ENCODE results near the gene CARD8.
A peak's percentile ranks its signal among the peaks of the same experiment; 100 is the strongest.

CARD8 gene

DNA sequence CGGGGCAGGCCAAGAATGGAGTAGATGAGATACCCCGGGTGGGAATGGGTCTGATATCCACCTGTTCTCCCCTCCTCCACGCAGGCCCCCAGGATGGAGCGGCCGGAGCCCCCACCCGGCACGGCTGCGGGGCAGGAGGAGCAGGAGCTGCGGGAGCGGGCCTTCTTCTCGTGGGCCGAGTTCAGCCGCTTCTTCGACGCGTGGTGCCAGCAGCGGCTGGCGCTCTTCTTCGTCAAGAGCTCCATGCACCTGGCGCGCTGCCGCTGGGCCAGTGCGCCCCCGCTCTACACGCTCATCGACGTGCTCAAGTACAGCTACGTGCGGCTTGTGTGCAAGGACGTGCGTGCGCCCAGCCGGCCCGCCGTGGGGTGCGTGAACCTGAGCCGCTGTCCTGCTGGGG is 84.0 kb downstream of the CARD8 start:
- H3K9ac ChIP-seq (ENCODE audit: low read length): no peak overlapping the region
- H2AFZ ChIP-seq (ENCODE audit: low read depth, low read length, severe bottlenecking): no peak overlapping the region
- H3K79me2 ChIP-seq (ENCODE audit: insufficient read depth, low read length): peaks cover 28% of the 10 kb centered on the region
- H3K27ac ChIP-seq (ENCODE audit: low read depth, low read length): no peak overlapping the region
- peaks cover 10% of the 10 kb centered on the region; the same call in 1 of the 2 replicates for H4K20me1 ChIP-seq (ENCODE audit: low read depth, low read length)
- H3K27me3 ChIP-seq (ENCODE audit: low read length): no peaks in the 10 kb centered on the region
- H3K36me3 ChIP-seq (ENCODE audit: low read length): no peaks in the 10 kb centered on the region
- peaks cover 13% of the 10 kb centered on the region for H3F3A ChIP-seq (ENCODE audit: insufficient read depth)
- peak overlapping the region; percentile 63 for H3K4me2 ChIP-seq (ENCODE audit: low read depth, low read length, poor library complexity, severe bottlenecking)
- H3K9me3 ChIP-seq (ENCODE audit: insufficient read depth, low read length): no peaks in the 10 kb centered on the region
- no peaks in the 10 kb centered on the region for H3K9me2 ChIP-seq (replicated peaks; ENCODE audit: insufficient read depth, low read length)
- TF ChIP-seq EZH2phosphoT487 (conservative IDR thresholded peaks at IDR 0.05; ENCODE audit: low read length): no peak
- TF ChIP-seq, protein P1, sequence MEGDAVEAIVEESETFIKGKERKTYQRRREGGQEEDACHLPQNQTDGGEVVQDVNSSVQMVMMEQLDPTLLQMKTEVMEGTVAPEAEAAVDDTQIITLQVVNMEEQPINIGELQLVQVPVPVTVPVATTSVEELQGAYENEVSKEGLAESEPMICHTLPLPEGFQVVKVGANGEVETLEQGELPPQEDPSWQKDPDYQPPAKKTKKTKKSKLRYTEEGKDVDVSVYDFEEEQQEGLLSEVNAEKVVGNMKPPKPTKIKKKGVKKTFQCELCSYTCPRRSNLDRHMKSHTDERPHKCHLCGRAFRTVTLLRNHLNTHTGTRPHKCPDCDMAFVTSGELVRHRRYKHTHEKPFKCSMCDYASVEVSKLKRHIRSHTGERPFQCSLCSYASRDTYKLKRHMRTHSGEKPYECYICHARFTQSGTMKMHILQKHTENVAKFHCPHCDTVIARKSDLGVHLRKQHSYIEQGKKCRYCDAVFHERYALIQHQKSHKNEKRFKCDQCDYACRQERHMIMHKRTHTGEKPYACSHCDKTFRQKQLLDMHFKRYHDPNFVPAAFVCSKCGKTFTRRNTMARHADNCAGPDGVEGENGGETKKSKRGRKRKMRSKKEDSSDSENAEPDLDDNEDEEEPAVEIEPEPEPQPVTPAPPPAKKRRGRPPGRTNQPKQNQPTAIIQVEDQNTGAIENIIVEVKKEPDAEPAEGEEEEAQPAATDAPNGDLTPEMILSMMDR (IDR thresholded peaks at IDR 0.05; ENCODE audit: insufficient read depth, low read length, poor library complexity, severe bottlenecking): no peak
- no peak overlapping the region for H3K4me3 ChIP-seq (ENCODE audit: insufficient read depth, low read length, poor library complexity, severe bottlenecking)

DNA sequence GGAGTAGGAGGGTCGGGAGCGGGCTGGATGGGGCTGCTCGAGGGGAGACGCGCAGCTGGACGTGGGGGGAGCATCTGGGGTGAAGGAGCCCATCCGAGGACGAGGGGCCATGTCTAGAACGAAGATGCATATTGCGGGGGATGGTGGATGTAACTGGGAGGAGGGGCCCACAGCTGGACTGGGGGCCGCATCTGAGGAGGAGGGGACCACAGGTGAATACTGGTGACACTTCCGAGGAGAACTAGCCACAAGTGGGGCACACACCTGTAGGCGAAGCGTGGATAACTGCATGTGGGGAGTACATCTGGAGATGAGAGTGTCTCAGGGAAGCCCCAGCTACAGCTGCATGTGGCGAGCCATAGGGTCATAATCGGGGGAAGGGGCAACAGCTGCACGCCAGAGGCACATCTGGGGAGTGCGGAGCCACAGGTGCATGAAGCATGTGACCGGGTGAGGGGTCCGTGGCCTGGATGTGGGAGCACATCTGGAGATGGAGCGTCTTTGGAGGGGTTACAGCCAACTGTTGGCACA is 84.8 kb downstream of the CARD8 start:
- H4K20me1 ChIP-seq (ENCODE audit: low read depth, low read length): peaks cover 10% of the 10 kb centered on the region; the same call in 1 of the 2 replicates
- H3K9me3 ChIP-seq (ENCODE audit: insufficient read depth, low read length): no peaks in the 10 kb centered on the region
- peaks cover 36% of the 10 kb centered on the region for H3K79me2 ChIP-seq (ENCODE audit: insufficient read depth, low read length)
- no peaks in the 10 kb centered on the region for H3K36me3 ChIP-seq (ENCODE audit: low read length)
- peak overlapping the region; percentile 95 for H3K9ac ChIP-seq (ENCODE audit: low read length)
- H3K4me3 ChIP-seq (ENCODE audit: insufficient read depth, low read length, poor library complexity, severe bottlenecking): peak overlapping the region; percentile 84
- H3K4me2 ChIP-seq (ENCODE audit: low read depth, low read length, poor library complexity, severe bottlenecking): peak overlapping the region; percentile 63
- peak overlapping the region; percentile 91 for H3K27ac ChIP-seq (ENCODE audit: low read depth, low read length)
- H3F3A ChIP-seq (ENCODE audit: insufficient read depth): peaks cover 13% of the 10 kb centered on the region
- no peaks in the 10 kb centered on the region for H3K27me3 ChIP-seq (ENCODE audit: low read length)
- no peak for TF ChIP-seq EZH2phosphoT487 (conservative IDR thresholded peaks at IDR 0.05; ENCODE audit: low read length)
- TF ChIP-seq, protein P1 (IDR thresholded peaks at IDR 0.05; ENCODE audit: insufficient read depth, low read length, poor library complexity, severe bottlenecking): no peak
- no peaks in the 10 kb centered on the region for H3K9me2 ChIP-seq (replicated peaks; ENCODE audit: insufficient read depth, low read length)
- H2AFZ ChIP-seq (ENCODE audit: low read depth, low read length, severe bottlenecking): peak overlapping the region; percentile 82

DNA sequence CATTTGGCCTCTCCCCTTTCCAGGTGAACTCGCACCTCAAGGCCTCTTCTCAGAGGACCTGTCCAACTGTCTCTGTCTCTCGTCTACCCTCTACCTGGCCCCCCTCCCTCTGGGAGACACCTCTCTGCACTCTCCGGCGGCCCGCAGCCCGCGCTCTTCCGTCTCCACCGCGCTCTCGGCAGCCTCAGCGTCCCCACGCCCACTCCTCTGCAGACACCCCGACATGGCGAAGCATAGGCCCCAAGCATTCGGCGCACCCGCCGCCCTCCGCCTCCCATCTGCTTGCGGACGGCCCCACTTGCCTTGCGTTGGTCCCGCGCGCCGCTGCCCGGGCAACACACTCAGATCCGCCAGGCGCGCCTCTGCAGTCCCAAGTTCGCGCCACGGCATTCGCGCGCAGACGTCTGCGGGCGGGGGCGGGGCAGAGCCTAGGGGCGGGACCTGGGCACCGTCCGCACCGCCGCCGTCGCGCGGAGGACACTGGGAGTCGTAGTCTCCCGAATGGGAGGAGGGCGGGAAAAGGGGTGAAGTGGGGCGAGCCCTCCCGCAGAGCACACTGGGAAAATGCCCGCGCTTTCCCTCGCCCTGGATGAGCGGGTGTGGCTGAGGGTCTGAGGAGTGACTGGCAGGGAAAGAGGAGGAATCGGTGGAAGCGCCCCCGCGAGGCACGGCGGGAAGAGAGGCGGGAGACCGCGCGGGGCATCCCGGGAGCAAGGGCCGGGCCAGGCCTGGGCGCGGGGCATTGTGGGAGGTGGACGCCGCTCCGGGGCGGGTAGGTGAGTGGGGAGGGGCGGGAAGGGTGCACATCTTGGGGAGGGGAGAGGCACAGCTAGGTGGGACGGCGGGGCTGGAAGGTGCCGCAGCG is 85.5 kb downstream of the CARD8 start, which contains the start of the genes LIG1 and ZSWIM9:
LIG1 (minus strand) TSS at position 406 of the 865 bp plus-strand sequence. CDS start 4,778 bp downstream, outside the sequence.
ZSWIM9 (plus strand) TSS at position 742 of the 865 bp plus-strand sequence. CDS start 1,123 bp downstream, outside the sequence.
- peak within 1 kb of the TSS; percentile 82 for H2AFZ ChIP-seq (ENCODE audit: low read depth, low read length, severe bottlenecking)

More for the DNA sequence above, 85.5 kb downstream of the CARD8 start, which contains the start of the genes LIG1 and ZSWIM9:
- H3K36me3 ChIP-seq (ENCODE audit: low read length): no peaks in the 10 kb centered on the region; the same call in 1 of the 2 replicates
- peaks cover 43% of the 10 kb centered on the region for H3K79me2 ChIP-seq (ENCODE audit: insufficient read depth, low read length)
- no peak for TF ChIP-seq EZH2phosphoT487 (conservative IDR thresholded peaks at IDR 0.05; ENCODE audit: low read length)
- H3K9me2 ChIP-seq (replicated peaks; ENCODE audit: insufficient read depth, low read length): no peaks in the 10 kb centered on the region
- no peaks in the 10 kb centered on the region for H3K27me3 ChIP-seq (ENCODE audit: low read length)
- H3F3A ChIP-seq (ENCODE audit: insufficient read depth): peaks cover 13% of the 10 kb centered on the region
- no peaks in the 10 kb centered on the region for H3K9me3 ChIP-seq (ENCODE audit: insufficient read depth, low read length)
- H3K27ac ChIP-seq (ENCODE audit: low read depth, low read length): peak within 1 kb of the TSS; percentile 91
- peaks cover 10% of the 10 kb centered on the region; the same call in 1 of the 2 replicates for H4K20me1 ChIP-seq (ENCODE audit: low read depth, low read length)
- H3K9ac ChIP-seq (ENCODE audit: low read length): peak within 1 kb of the TSS; percentile 95
- H3K4me3 ChIP-seq (ENCODE audit: insufficient read depth, low read length, poor library complexity, severe bottlenecking): peak within 1 kb of the TSS; percentile 84
- H3K4me2 ChIP-seq (ENCODE audit: low read depth, low read length, poor library complexity, severe bottlenecking): peak within 1 kb of the TSS; percentile 63

All from SU-DHL-6 (cell line).